Smooth muscle cell of the brain vasculature (primary cell): ENCODE results near the gene EXOC3L4.

Experiments
- DNase-seq: peaks from one replicate; pipeline ENCODE4 v3.0.0-alpha.2; 2012; ENCODE audit warnings: low read depth, low spot score

Gene EXOC3L4

GRCh38 chr14:103133210-103134140 is 39.0 kb downstream of the EXOC3L4 start:
- no peak for DNase-seq

- no peak for DNase-seq
Measured at GRCh38 chr14:103134405-103134804, 39.9 kb downstream of the EXOC3L4 start.

GRCh38 chr14:103134919-103135318 is 40.4 kb downstream of the EXOC3L4 start:
- DNase-seq: no peak

GRCh38 chr14:103135333-103136260 is 41.1 kb downstream of the EXOC3L4 start:
- no peak for DNase-seq

GRCh38 chr14:103136388-103137271 is 42.1 kb downstream of the EXOC3L4 start:
- no peak for DNase-seq

- no peak for DNase-seq
Measured at GRCh38 chr14:103137689-103138300, 43.3 kb downstream of the EXOC3L4 start.

- no peak for DNase-seq
Measured at GRCh38 chr14:103138301-103139131, 44.0 kb downstream of the EXOC3L4 start.

GRCh38 chr14:103139132-103140025 is 44.9 kb downstream of the EXOC3L4 start:
- DNase-seq: no peak

- no peak for DNase-seq
Measured at GRCh38 chr14:103140316-103141109, 46.0 kb downstream of the EXOC3L4 start.

- DNase-seq: no peak
Measured at GRCh38 chr14:103141117-103141796, 46.7 kb downstream of the EXOC3L4 start.

GRCh38 chr14:103142026-103142425 is 47.5 kb downstream of the EXOC3L4 start:
- no peak for DNase-seq

- no peak for DNase-seq
Measured at GRCh38 chr14:103142721-103143302, 48.3 kb downstream of the EXOC3L4 start.

GRCh38 chr14:103143506-103143905 is 49.0 kb downstream of the EXOC3L4 start:
- DNase-seq: no peak

- DNase-seq: no peak
Measured at GRCh38 chr14:103144085-103144484, 49.6 kb downstream of the EXOC3L4 start.

GRCh38 chr14:103146141-103146709 is 51.7 kb downstream of the EXOC3L4 start:
- no peak for DNase-seq

GRCh38 chr14:103149351-103150237 is 55.1 kb downstream of the EXOC3L4 start:
- no peak for DNase-seq
